HepG2 (cell line): Measurements from ENCODE around the gene FGGY. TPM values are rescaled to one million over a fixed set of nuclear protein-coding genes. Genes with fewer than 3 reads are reported as not detected.

Experiments
- ARNT2 ChIP-seq: sonication (generic); formaldehyde crosslinking; IDR thresholded peaks from 2 replicates; pipeline ENCODE4 v1.8.0; 2022; ENCODE audit warnings: mild to moderate bottlenecking, low read depth, missing genetic modification reagents, moderate library complexity
- BCLAF1 ChIP-seq: fragments of 450-650 bp; IDR thresholded peaks from 2 replicates; pipeline ENCODE4 v1.6.1; 2017; ENCODE audit warnings: mild to moderate bottlenecking
- CREB1 ChIP-seq, 2 experiments: fragments of 450-650 bp in 1 of 2; IDR thresholded peaks; 2 replicates each; pipeline ENCODE4 v1.6.1; 2016 to 2017; ENCODE audit warnings: control low read depth in 1 of 2, mild to moderate bottlenecking in 1 of 2, missing compliant biosample characterization in 1 of 2, missing genetic modification characterization in 1 of 2
- GPN1 ChIP-seq: sonication (generic); formaldehyde crosslinking; IDR thresholded peaks from 2 replicates; pipeline ENCODE4 v1.5.1; 2020; ENCODE audit warnings: missing genetic modification reagents, borderline replicate concordance
- KDM3A ChIP-seq: IDR thresholded peaks from 2 replicates; pipeline ENCODE4 v1.6.1; 2018; ENCODE audit warnings: low read depth, missing compliant biosample characterization
- KLF16 ChIP-seq, 2 experiments: sonication (generic) in 1 of 2; formaldehyde crosslinking in 1 of 2; IDR thresholded peaks; 2 replicates each; pipeline versions ENCODE4 v1.6.1 to v1.8.0; 2016 to 2023; ENCODE audit warnings: missing genetic modification reagents in 2 of 2, missing compliant biosample characterization in 1 of 2
- MXD1 ChIP-seq: sonication (generic); formaldehyde crosslinking; IDR thresholded peaks from 2 replicates; pipeline ENCODE4 v1.4.0; 2020; ENCODE audit warnings: mild to moderate bottlenecking, missing genetic modification reagents
- MXD3 ChIP-seq: IDR thresholded peaks from 2 replicates; pipeline ENCODE4 v1.6.1; 2016; ENCODE audit warnings: mild to moderate bottlenecking, missing biosample characterization, missing genetic modification reagents
- MXI1 ChIP-seq: IDR thresholded peaks from 3 replicates; pipeline ENCODE4 v1.6.1; 2012; ENCODE audit warnings: low read depth, low read length, inconsistent platforms, borderline replicate concordance
- NR2F2 ChIP-seq: IDR thresholded peaks from 2 replicates; pipeline ENCODE4 v1.6.1; 2012; ENCODE audit warnings: low read depth, inconsistent platforms, borderline replicate concordance
- NR2F6 ChIP-seq, 2 experiments: IDR thresholded peaks; 2 replicates each; pipeline ENCODE4 v1.6.1; 2016; ENCODE audit warnings: antibody characterized with exemption in 1 of 2, mild to moderate bottlenecking in 1 of 2
- POLR2AphosphoS2 ChIP-seq: IDR thresholded peaks from 2 replicates; pipeline ENCODE4 v1.6.1; 2011; ENCODE audit warnings: low read depth, low read length, improper control_type of control experiment
- PRDM4 ChIP-seq: sonication (generic); formaldehyde crosslinking; IDR thresholded peaks from 2 replicates; pipeline ENCODE4 v1.9.0; 2021; ENCODE audit warnings: missing genetic modification reagents, borderline replicate concordance
- SIN3A ChIP-seq: IDR thresholded peaks from 2 replicates; pipeline ENCODE4 v1.6.1; 2011; ENCODE audit warnings: low read depth, mild to moderate bottlenecking, control low read depth, low read length, borderline replicate concordance
- SIX4 ChIP-seq: sonication (generic); formaldehyde crosslinking; IDR thresholded peaks from 2 replicates; pipeline ENCODE4 v1.4.0; 2020; ENCODE audit warnings: missing genetic modification reagents
- UBTF ChIP-seq: sonication (generic); formaldehyde crosslinking; IDR thresholded peaks from 2 replicates; pipeline ENCODE4 v1.4.0; 2020; ENCODE audit warnings: mild to moderate bottlenecking, missing genetic modification reagents
- ZNF224 ChIP-seq: sonication (generic); formaldehyde crosslinking; IDR thresholded peaks from 2 replicates; pipeline ENCODE4 v1.5.0; 2020; ENCODE audit warnings: mild to moderate bottlenecking, missing genetic modification reagents
- ZSCAN20 ChIP-seq: sonication (generic); formaldehyde crosslinking; IDR thresholded peaks from 2 replicates; pipeline ENCODE4 v1.4.0; 2020; ENCODE audit warnings: missing genetic modification reagents, mild to moderate bottlenecking, borderline replicate concordance
- ZZZ3 ChIP-seq: sonication (generic); formaldehyde crosslinking; IDR thresholded peaks from 2 replicates; pipeline ENCODE4 v1.4.0; 2020; ENCODE audit warnings: missing genetic modification reagents, mild to moderate bottlenecking, borderline replicate concordance
- polyA plus RNA-seq, 8 experiments: library from polyadenylated mRNA; depleted of rRNA in 3 of 8; stranded (reverse) in 7 of 8; unstranded in 1 of 8; fragments of >200 nt; fragmentation: Illumina TruSeq in 4 of 8; extraction: Trizol in 4 of 8; gene quantifications; 2 replicates each; pipeline versions ENCODE4 v1.2.1 to v1.2.3, GENCODE V29; 2011 to 2016; ENCODE audit warnings: low read depth in 4 of 8, missing spikeins in 1 of 8, mixed read lengths in 1 of 8; ENCODE audit not compliant: insufficient read depth in 1 of 8
- total RNA-seq, 5 experiments: library from RNA; depleted of rRNA; stranded (reverse); fragments of >200 nt; fragmentation: Illumina TruSeq; extraction: Trizol; gene quantifications; 2 replicates each; pipeline ENCODE4 v1.2.3, GENCODE V29; 2016; ENCODE audit warnings: low read depth in 1 of 5

Gene FGGY
- total and polyA plus RNA-seq, 2 of the 13 experiments (the other 11 are each of a cell fraction or from before 2014, with no cell fraction given): 15.7 to 27.5 TPM

GRCh38 chr1:59296358-59297256 lies at the start of gene FGGY (continued):
- TF ChIP-seq KLF16 (CRISPR knock-in tag; IDR thresholded peaks at IDR 0.05): peak in 1 of 2 experiments; percentile 53; a peak in 1 of 4 replicates
- TF ChIP-seq UBTF: peak; percentile 83
- peak; percentile 38; the same call in 1 of the 3 replicates for TF ChIP-seq MXI1
- TF ChIP-seq PRDM4 (CRISPR knock-in tag): no peak
- no peak for TF ChIP-seq ZSCAN20 (CRISPR knock-in tag)
- no peak; the same call in 1 of the 2 replicates for TF ChIP-seq MXD1 (CRISPR knock-in tag)
- TF ChIP-seq ZNF224: 0 out of 2 replicates have a peak, but pooled peaks have one; percentile 28
- 0 out of 2 replicates have a peak, but pooled peaks have one; percentile 61 for TF ChIP-seq ZZZ3 (CRISPR knock-in tag)
- TF ChIP-seq CREB1 (IDR thresholded peaks at IDR 0.05): peak; percentile 15; the same call in 1 of the 2 replicates
- TF ChIP-seq CREB1 (CRISPR knock-in tag; IDR thresholded peaks at IDR 0.05): peak; percentile 70
- no peak for TF ChIP-seq NR2F2
- no peak for TF ChIP-seq NR2F6 (IDR thresholded peaks at IDR 0.05)
- TF ChIP-seq NR2F6 (CRISPR knock-in tag; IDR thresholded peaks at IDR 0.05): peak; percentile 33
- peak; percentile 84 for TF ChIP-seq ARNT2 (CRISPR knock-in tag)
- TF ChIP-seq GPN1 (CRISPR knock-in tag): no peak
- TF ChIP-seq SIN3A: peak; percentile 80; the same call in 1 of the 2 replicates
- no peak; the same call in none of the 2 replicates for TF ChIP-seq MXD3 (CRISPR knock-in tag)
- no peak for TF ChIP-seq SIX4 (CRISPR knock-in tag)
- no peak for TF ChIP-seq KDM3A (CRISPR knock-in tag)
- TF ChIP-seq POLR2AphosphoS2: no peak
- TF ChIP-seq BCLAF1: no peak
